ENCODE measurements around the gene ZBED4.
"Not testable (repeated sequence)": the region's sequence is repeated elsewhere in the genome, so short reads cannot be mapped to it uniquely, and the experiment has no call there.

Gene ZBED4

GRCh38 chr22:49852568-49852897, 1.1 kb upstream of the ZBED4 start:
- not testable (repeated sequence) for DNase-seq (ENCODE audit: low spot score); H2BK12ac ChIP-seq (ENCODE audit: low read length); H2BK5ac ChIP-seq (ENCODE audit: low read length); H2AK5ac ChIP-seq (ENCODE audit: low read depth, low read length); H3K4ac ChIP-seq (ENCODE audit: low read length); H2BK120ac ChIP-seq (ENCODE audit: low read depth, low read length); H4K91ac ChIP-seq (ENCODE audit: low read depth, low read length, poor library complexity); H4K8ac ChIP-seq (ENCODE audit: low read depth, low read length); H2BK15ac ChIP-seq (ENCODE audit: low read length); H3K9ac ChIP-seq (ENCODE audit: low read depth, low read length, poor library complexity); H3K14ac ChIP-seq (ENCODE audit: low read length); H3K9me3 ChIP-seq (replicated peaks in 1 of 2; ENCODE audit: control insufficient read depth in 2 of 2, insufficient read depth in 1 of 2, low read depth in 1 of 2, low read length in 2 of 2); H3K27ac ChIP-seq (replicated peaks; ENCODE audit: low read length)
- Histone ChIP-seq H3K18ac (ENCODE audit: low read length) (peak overlapping the region; percentile 97), H3K79me1 (ENCODE audit: low read depth, low read length) (peaks cover 16% of the 10 kb centered on the region), H3K4me1 (ENCODE audit: control insufficient read depth in 2 of 2, insufficient read depth in 1 of 2, low read depth in 1 of 2, low read length in 2 of 2) (peaks cover 9 to 17% of the 10 kb centered on the region in 2 donors), H3K4me3 (ENCODE audit: low read length in 2 of 2) (peak overlapping the region; percentile 66 to 86), H3K23ac (ENCODE audit: low read depth, low read length, poor library complexity) (peak overlapping the region; percentile 83), H3K4me2 (ENCODE audit: insufficient read depth, low read length, poor library complexity, severe bottlenecking) (peak overlapping the region; percentile 92), H2AFZ (ENCODE audit: low read length) (peak overlapping the region; percentile 97), H3K27me3 (ENCODE audit: control insufficient read depth in 3 of 3, insufficient read depth in 3 of 3, low read depth in 1 of 3, low read length in 3 of 3) (peaks cover 32 to 54% (median 53%) of the 10 kb centered on the region in 3 experiments), H3K36me3 (replicated peaks in 1 of 2; ENCODE audit: control insufficient read depth in 2 of 2, insufficient read depth in 2 of 2, low read length in 2 of 2) (peaks cover 1 to 11% of the 10 kb centered on the region in 2 donors)
- no CpG with 5 or more reads among the region's 13 CpGs for WGBS, 2 donors (ENCODE audit: extremely low coverage in 2 of 2, insufficient read length in 2 of 2, insufficient replicate concordance in 1 of 2)

DNA sequence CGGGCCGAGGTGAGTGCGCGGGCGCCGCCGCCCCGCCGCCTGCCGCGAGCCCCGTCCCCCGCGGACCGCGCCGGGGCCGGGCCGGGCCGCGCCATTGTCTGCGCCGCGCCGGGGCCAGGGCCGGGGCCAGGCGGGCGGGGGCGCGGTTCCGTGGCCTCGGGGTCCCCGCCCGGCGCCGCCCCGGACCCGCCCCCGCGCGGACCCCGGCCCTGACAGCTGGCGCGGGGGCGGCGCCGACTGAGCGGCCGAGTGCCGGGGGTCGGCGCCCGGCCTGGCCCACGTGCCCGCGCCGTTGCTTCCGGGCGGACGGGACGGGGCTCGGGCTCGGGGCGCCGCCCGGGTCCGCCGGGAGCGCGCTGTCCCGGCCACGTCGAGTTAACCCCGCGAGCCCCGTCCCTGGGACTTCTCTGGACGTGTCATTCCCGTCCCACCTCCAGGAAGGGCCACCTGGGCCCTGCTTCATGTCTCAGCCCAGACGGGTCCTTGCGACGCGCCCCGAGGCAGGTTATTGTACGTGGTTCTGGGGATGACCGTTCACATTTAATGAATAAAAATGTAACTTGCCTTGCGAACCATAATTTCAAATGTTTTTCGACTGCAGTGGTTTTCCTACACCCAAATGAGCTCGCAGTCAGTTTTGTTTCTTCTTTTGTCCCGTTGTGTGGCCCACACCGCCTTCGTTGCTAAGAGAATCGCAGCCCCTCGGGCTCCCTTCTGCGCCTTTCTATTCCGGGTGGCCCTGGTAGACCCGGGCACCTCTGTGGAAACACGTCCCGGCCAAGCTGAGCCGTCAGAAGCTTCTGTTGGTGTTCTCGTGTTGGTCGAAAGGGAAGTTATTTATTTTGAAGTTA, 562 bp downstream of the ZBED4 start:
- Histone ChIP-seq H3K23ac (ENCODE audit: low read depth, low read length, poor library complexity) (no peak overlapping the region), H3K9me3 (replicated peaks in 1 of 2; ENCODE audit: control insufficient read depth in 2 of 2, insufficient read depth in 1 of 2, low read depth in 1 of 2, low read length in 2 of 2) (peaks cover 2 to 4% of the 10 kb centered on the region in 2 donors), H3K14ac (ENCODE audit: low read length) (no peak overlapping the region), H3K9ac (ENCODE audit: low read depth, low read length, poor library complexity) (peak overlapping the region; percentile 46), H2BK12ac (ENCODE audit: low read length) (no peak overlapping the region), H4K91ac (ENCODE audit: low read depth, low read length, poor library complexity) (no peak overlapping the region), H3K36me3 (replicated peaks in 1 of 2; ENCODE audit: control insufficient read depth in 2 of 2, insufficient read depth in 2 of 2, low read length in 2 of 2) (peaks cover 1 to 20% of the 10 kb centered on the region in 2 donors), H2BK120ac (ENCODE audit: low read depth, low read length) (no peak overlapping the region), H3K4me3 (ENCODE audit: low read length in 2 of 2) (peak overlapping the region; percentile 97 to 98), H2AK5ac (ENCODE audit: low read depth, low read length) (no peak overlapping the region), H3K18ac (ENCODE audit: low read length) (peak overlapping the region; percentile 29), H3K27me3 (ENCODE audit: control insufficient read depth in 3 of 3, insufficient read depth in 3 of 3, low read depth in 1 of 3, low read length in 3 of 3) (peaks cover 16 to 37% (median 37%) of the 10 kb centered on the region in 3 experiments), H3K79me1 (ENCODE audit: low read depth, low read length) (peaks cover 19% of the 10 kb centered on the region), H2BK5ac (ENCODE audit: low read length) (no peak overlapping the region), H3K4ac (ENCODE audit: low read length) (no peak overlapping the region), H2AFZ (ENCODE audit: low read length) (peak overlapping the region; percentile 70), H2BK15ac (ENCODE audit: low read length) (no peak overlapping the region), H3K4me1 (ENCODE audit: control insufficient read depth in 2 of 2, insufficient read depth in 1 of 2, low read depth in 1 of 2, low read length in 2 of 2) (peaks cover 9 to 13% of the 10 kb centered on the region in 2 donors), H3K27ac (replicated peaks; ENCODE audit: low read length) (peak overlapping the region; percentile 72), H3K4me2 (ENCODE audit: insufficient read depth, low read length, poor library complexity, severe bottlenecking) (peak overlapping the region; percentile 54), H4K8ac (ENCODE audit: low read depth, low read length) (no peak overlapping the region)
- no CpG with 5 or more reads among the region's 101 CpGs for WGBS, 2 donors (ENCODE audit: extremely low coverage in 2 of 2, insufficient read length in 2 of 2, insufficient replicate concordance in 1 of 2)
- DNase-seq (ENCODE audit: low spot score), result peak; percentile 39

- Histone ChIP-seq H3K18ac (ENCODE audit: low read length) (no peak overlapping the region), H3K9me3 (replicated peaks in 1 of 2; ENCODE audit: control insufficient read depth in 2 of 2, insufficient read depth in 1 of 2, low read depth in 1 of 2, low read length in 2 of 2) (peaks cover 0 to 3% of the 10 kb centered on the region in 2 donors), H3K4ac (ENCODE audit: low read length) (no peak overlapping the region), H3K79me1 (ENCODE audit: low read depth, low read length) (peaks cover 17% of the 10 kb centered on the region), H4K91ac (ENCODE audit: low read depth, low read length, poor library complexity) (no peak overlapping the region), H2BK15ac (ENCODE audit: low read length) (no peak overlapping the region), H3K9ac (ENCODE audit: low read depth, low read length, poor library complexity) (no peak overlapping the region), H3K27me3 (ENCODE audit: control insufficient read depth in 3 of 3, insufficient read depth in 3 of 3, low read depth in 1 of 3, low read length in 3 of 3) (peaks cover 4 to 26% (median 25%) of the 10 kb centered on the region in 3 experiments), H4K8ac (ENCODE audit: low read depth, low read length) (no peak overlapping the region), H3K4me2 (ENCODE audit: insufficient read depth, low read length, poor library complexity, severe bottlenecking) (no peak overlapping the region), H2BK120ac (ENCODE audit: low read depth, low read length) (no peak overlapping the region), H3K4me3 (ENCODE audit: low read length in 2 of 2) (peak overlapping the region; percentile 63 to 97), H2BK5ac (ENCODE audit: low read length) (no peak overlapping the region), H3K14ac (ENCODE audit: low read length) (no peak overlapping the region), H2AK5ac (ENCODE audit: low read depth, low read length) (no peak overlapping the region), H2AFZ (ENCODE audit: low read length) (no peak overlapping the region), H3K4me1 (ENCODE audit: control insufficient read depth in 2 of 2, insufficient read depth in 1 of 2, low read depth in 1 of 2, low read length in 2 of 2) (peaks cover 9 to 13% of the 10 kb centered on the region in 2 donors), H3K23ac (ENCODE audit: low read depth, low read length, poor library complexity) (no peak overlapping the region), H3K36me3 (replicated peaks in 1 of 2; ENCODE audit: control insufficient read depth in 2 of 2, insufficient read depth in 2 of 2, low read length in 2 of 2) (peaks cover 1 to 20% of the 10 kb centered on the region in 2 donors), H3K27ac (replicated peaks; ENCODE audit: low read length) (no peak overlapping the region), H2BK12ac (ENCODE audit: low read length) (no peak overlapping the region)
- no peak for DNase-seq (ENCODE audit: low spot score)
- WGBS, 2 donors (ENCODE audit: extremely low coverage in 2 of 2, insufficient read length in 2 of 2, insufficient replicate concordance in 1 of 2), result no CpG with 5 or more reads among the region's 9 CpGs
Measured at GRCh38 chr22:49855251-49855911, 1.7 kb downstream of the ZBED4 start.

DNA sequence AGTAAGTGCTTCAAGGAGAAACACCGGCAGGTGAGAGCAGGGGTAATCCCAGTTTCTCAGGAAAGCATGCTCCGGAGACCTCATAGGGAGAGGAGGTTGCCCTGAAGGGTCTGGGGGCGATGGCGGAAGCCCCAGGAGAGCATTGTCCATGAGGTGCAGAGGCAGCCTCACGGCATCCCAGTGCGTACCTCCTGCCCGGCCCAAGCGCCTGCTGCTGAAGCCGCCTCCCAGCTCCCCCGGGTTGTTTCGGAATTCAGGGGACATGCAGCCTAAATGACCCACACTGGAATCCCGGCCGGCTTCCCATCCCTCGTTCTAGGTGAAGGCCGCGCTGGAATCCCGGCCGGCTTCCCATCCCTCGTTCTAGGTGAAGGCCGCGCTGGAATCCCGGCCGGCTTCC, 2.7 kb downstream of the ZBED4 start:
- no peak for DNase-seq (ENCODE audit: low spot score)
- no peak overlapping the region for H4K8ac ChIP-seq (ENCODE audit: low read depth, low read length)
- no peak overlapping the region for H3K14ac ChIP-seq (ENCODE audit: low read length)
- no peak overlapping the region for H2BK12ac ChIP-seq (ENCODE audit: low read length)
- H3K4me1 ChIP-seq (ENCODE audit: control insufficient read depth in 2 of 2, insufficient read depth in 1 of 2, low read depth in 1 of 2, low read length in 2 of 2), result peaks cover 9 to 13% of the 10 kb centered on the region in 2 donors
- H3K18ac ChIP-seq (ENCODE audit: low read length), result no peak overlapping the region
- no peak overlapping the region for H3K27ac ChIP-seq (replicated peaks; ENCODE audit: low read length)
- H3K36me3 ChIP-seq (replicated peaks in 1 of 2; ENCODE audit: control insufficient read depth in 2 of 2, insufficient read depth in 2 of 2, low read length in 2 of 2), result peaks cover 1 to 20% of the 10 kb centered on the region in 2 donors
- H2AFZ ChIP-seq (ENCODE audit: low read length), result no peak overlapping the region
- H2AK5ac ChIP-seq (ENCODE audit: low read depth, low read length), result no peak overlapping the region
- H3K27me3 ChIP-seq (ENCODE audit: control insufficient read depth in 3 of 3, insufficient read depth in 3 of 3, low read depth in 1 of 3, low read length in 3 of 3), result peaks cover 0 to 16% (median 15%) of the 10 kb centered on the region in 3 experiments
- H2BK5ac ChIP-seq (ENCODE audit: low read length), result no peak overlapping the region
- H3K79me1 ChIP-seq (ENCODE audit: low read depth, low read length), result peaks cover 18% of the 10 kb centered on the region
- no peak overlapping the region for H4K91ac ChIP-seq (ENCODE audit: low read depth, low read length, poor library complexity)
- no peak overlapping the region for H2BK120ac ChIP-seq (ENCODE audit: low read depth, low read length)
- H3K4me2 ChIP-seq (ENCODE audit: insufficient read depth, low read length, poor library complexity, severe bottlenecking), result no peak overlapping the region
- no peak overlapping the region for H3K4me3 ChIP-seq (ENCODE audit: low read length in 2 of 2)
- H3K23ac ChIP-seq (ENCODE audit: low read depth, low read length, poor library complexity), result no peak overlapping the region
- no peak overlapping the region for H3K4ac ChIP-seq (ENCODE audit: low read length)
- WGBS, 2 donors (ENCODE audit: extremely low coverage in 2 of 2, insufficient read length in 2 of 2, insufficient replicate concordance in 1 of 2), result no CpG with 5 or more reads among the region's 23 CpGs
- H3K9me3 ChIP-seq (replicated peaks in 1 of 2; ENCODE audit: control insufficient read depth in 2 of 2, insufficient read depth in 1 of 2, low read depth in 1 of 2, low read length in 2 of 2), result no peaks in the 10 kb centered on the region
- no peak overlapping the region for H3K9ac ChIP-seq (ENCODE audit: low read depth, low read length, poor library complexity)
- no peak overlapping the region for H2BK15ac ChIP-seq (ENCODE audit: low read length)

Data from neuronal stem cell (in vitro differentiated cells).